Measurements from ENCODE around the gene TCF20. TPM values are rescaled to one million over a fixed set of nuclear protein-coding genes. Genes with fewer than 3 reads are reported as not detected.

The TCF20 gene
- total RNA-seq, 1 donor from 2014 or later: 47.4 TPM

DNA sequence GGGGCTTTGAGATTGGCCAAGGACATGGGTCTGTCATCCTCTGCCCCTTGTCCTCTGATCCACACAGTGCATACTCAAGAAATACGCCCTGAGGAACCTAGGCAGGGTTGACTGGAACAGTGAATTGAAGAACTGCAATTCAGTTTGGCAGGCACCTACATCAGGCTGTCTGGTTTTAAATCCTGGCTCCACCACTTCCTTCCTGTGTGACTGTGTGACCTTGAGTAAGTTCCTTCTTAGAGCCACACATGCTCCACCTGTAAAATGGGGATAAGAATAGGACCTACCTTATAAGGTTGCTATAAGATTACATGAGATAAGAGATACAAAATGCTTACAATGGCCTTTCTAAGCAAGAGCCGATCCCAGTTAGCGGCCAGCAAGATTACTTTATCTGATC, 15.8 kb upstream of the TCF20 start:
- TF ChIP-seq CTCF (IDR thresholded peaks at IDR 0.05): no peak
- DNase-seq: no peak
- H3K27me3 ChIP-seq: peaks cover 29% of the 10 kb centered on the region
- H3K9me3 ChIP-seq: no peaks in the 10 kb centered on the region
- no peak for ATAC-seq
- no peak overlapping the region for H3K27ac ChIP-seq
- H3K4me1 ChIP-seq: peaks cover 5% of the 10 kb centered on the region
- H3K4me3 ChIP-seq: no peak overlapping the region
- intact Hi-C loops (cut with DNase I): no loop called here
- no peaks in the 10 kb centered on the region for H3K36me3 ChIP-seq

DNA sequence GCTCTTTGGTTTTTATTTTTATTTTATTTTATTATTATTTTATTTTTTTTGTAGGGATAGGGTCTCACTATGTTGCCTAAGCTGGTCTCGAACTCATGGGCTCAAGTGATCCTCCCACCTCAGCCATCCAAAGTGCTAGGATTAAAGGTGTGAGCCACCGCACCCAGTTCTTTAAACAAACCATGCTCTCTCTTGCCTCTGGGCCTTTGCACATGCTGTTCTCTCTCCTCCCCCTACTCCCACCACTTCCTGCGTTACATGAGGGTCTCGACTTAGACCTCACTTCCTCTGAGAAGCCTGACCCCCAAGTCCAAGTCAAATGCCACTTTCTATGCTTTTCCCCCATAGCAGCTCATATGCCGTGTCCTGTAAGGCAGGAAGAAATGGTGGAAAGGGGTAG, 15.2 kb upstream of the TCF20 start:
- Histone ChIP-seq H3K4me1 (peaks cover 5% of the 10 kb centered on the region), H3K27me3 (peaks cover 29% of the 10 kb centered on the region), H3K36me3 (no peaks in the 10 kb centered on the region), H3K9me3 (no peaks in the 10 kb centered on the region), H3K4me3 (no peak overlapping the region), H3K27ac (no peak overlapping the region)
- ATAC-seq (no peak), DNase-seq (no peak)
- TF ChIP-seq CTCF (IDR thresholded peaks at IDR 0.05): no peak
- intact Hi-C loops (cut with DNase I): no loop called here

- Histone ChIP-seq H3K4me3 (no peak overlapping the region), H3K27ac (no peak overlapping the region), H3K4me1 (peaks cover 5% of the 10 kb centered on the region), H3K27me3 (peaks cover 29% of the 10 kb centered on the region), H3K9me3 (no peaks in the 10 kb centered on the region), H3K36me3 (no peaks in the 10 kb centered on the region)
- no peak for TF ChIP-seq CTCF (IDR thresholded peaks at IDR 0.05)
- ATAC-seq: no peak
- intact Hi-C loops (cut with DNase I): no loop called here
- peak; percentile 52 for DNase-seq
These were observed 14.3 kb upstream of the TCF20 start for GRCh38 chr22:42284643-42285181.

DNA sequence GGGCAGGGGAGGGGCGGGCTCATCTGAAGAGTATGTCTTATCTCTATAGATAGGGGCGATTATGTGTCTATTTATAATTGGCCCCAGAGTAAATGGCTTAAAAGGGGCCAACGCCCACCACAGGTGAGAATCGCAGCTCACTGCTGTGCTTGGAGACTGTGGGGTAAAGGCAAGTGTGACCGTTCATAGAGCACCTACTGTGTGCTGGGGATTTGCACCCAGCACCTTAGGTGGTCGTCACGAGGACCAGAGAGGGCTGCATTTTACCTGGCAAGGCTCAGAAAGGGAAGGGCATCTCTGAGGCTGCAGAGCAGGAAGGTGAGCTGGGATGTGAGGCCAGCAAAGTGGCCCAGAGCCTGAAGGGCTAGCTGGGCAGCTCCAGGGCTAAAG, 13.7 kb upstream of the TCF20 start:
- intact Hi-C loops (cut with DNase I): no loop called here
- no peak overlapping the region for H3K4me3 ChIP-seq

DNA sequence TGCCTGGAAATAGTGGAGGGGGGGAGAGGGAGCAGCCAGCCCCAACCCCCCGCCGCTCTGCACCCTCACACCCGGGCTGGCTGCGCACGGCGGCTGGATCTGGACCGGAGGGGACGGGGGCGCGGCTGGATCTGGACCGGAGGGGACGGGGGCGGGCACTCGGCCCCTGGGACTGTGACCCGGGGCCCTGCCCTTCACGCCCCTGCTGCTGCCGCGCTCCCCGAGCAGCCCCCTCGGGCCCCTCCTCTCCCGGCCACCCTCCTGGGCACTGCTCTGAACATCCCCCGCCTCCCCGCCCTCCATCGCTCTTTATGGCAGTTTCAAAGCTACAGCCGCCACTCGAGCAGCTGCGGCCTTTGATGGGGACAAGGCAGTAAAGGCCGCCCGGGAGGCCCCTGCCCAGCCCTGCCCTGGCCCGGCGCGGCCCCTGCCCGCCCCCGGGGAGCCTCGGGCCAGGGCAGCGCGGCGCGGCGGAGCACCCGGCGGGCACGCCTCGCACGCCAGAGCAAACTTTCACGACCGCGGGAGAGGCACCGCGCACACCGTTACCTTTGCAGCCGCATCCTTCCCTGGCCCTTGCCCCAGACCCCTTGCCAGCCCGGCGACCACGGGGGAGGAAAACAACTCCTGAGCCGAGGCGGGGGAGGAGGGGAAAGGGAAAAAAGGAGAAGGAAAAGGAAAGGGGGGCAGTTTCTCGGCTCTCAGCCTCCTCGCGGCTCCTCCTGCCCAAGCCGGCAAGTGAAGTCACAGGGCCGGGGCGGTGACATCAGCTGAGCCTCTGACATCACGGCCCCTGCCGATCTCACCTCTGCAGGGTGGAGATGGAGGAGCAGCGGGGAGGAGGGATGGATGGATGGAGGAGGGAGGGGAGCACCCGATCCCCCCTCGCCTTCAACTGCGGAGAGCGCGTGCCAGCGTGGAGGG, 13.1 kb upstream of the TCF20 start:
- ATAC-seq (peak; percentile 27), DNase-seq (peak; percentile 61)
- no peak for TF ChIP-seq CTCF (IDR thresholded peaks at IDR 0.05)
- Histone ChIP-seq H3K27me3 (peaks cover 29% of the 10 kb centered on the region), H3K4me3 (peak overlapping the region; percentile 33), H3K36me3 (no peaks in the 10 kb centered on the region), H3K9me3 (no peaks in the 10 kb centered on the region), H3K4me1 (peaks cover 5% of the 10 kb centered on the region), H3K27ac (no peak overlapping the region)
- intact Hi-C loops (cut with DNase I): no loop called here

More for the DNA sequence above, 13.7 kb upstream of the TCF20 start:
- DNase-seq (no peak), ATAC-seq (no peak)
- Histone ChIP-seq H3K27me3 (peaks cover 29% of the 10 kb centered on the region), H3K9me3 (no peaks in the 10 kb centered on the region), H3K4me1 (peaks cover 5% of the 10 kb centered on the region), H3K36me3 (no peaks in the 10 kb centered on the region), H3K27ac (no peak overlapping the region)
- TF ChIP-seq CTCF (IDR thresholded peaks at IDR 0.05): no peak
